Kidney epithelial cell (primary cell): ENCODE results near the gene TULP3. TPM values are rescaled to one million over a fixed set of nuclear protein-coding genes. Genes with fewer than 3 reads are reported as not detected.

ENCODE experiments used
- DNase-seq: peaks from one replicate; pipeline ENCODE4 v3.0.0-alpha.2; 2010; ENCODE audit warnings: low read depth
- H3K27me3 ChIP-seq: 2 replicates; pipeline ENCODE4 v1.6.0; 2011; ENCODE audit warnings: low read length; ENCODE audit not compliant: control insufficient read depth, insufficient read depth
- H3K36me3 ChIP-seq: 2 replicates; pipeline ENCODE4 v1.5.1; 2011; ENCODE audit warnings: low read length; ENCODE audit not compliant: control insufficient read depth, insufficient read depth
- H3K4me3 ChIP-seq: 2 replicates; pipeline ENCODE4 v1.5.1; 2011; ENCODE audit warnings: low read depth, mild to moderate bottlenecking, control low read depth, low read length
- CTCF ChIP-seq: IDR thresholded peaks from 2 replicates; pipeline ENCODE4 v1.5.1; 2011; ENCODE audit warnings: mild to moderate bottlenecking, moderate library complexity, low read length, control low read depth, inconsistent platforms; ENCODE audit not compliant: insufficient read depth, poor library complexity, severe bottlenecking
- total RNA-seq: library from RNA; depleted of rRNA; stranded (reverse); fragments of >200 nt; gene quantifications from 2 replicates; pipeline ENCODE4 v1.2.3, GENCODE V29; 2015

TULP3 gene
- total RNA-seq, 1 donor from 2014 or later: 19.1 TPM

GRCh38 chr12:2892246-2892645 lies 1.6 kb downstream of the TULP3 start:
- Histone ChIP-seq H3K4me3 (no peak overlapping the region), H3K36me3 (no peaks in the 10 kb centered on the region), H3K27me3 (no peaks in the 10 kb centered on the region)
- DNase-seq: no peak
- no peak for TF ChIP-seq CTCF

- no peak overlapping the region for H3K4me3 ChIP-seq
- peak; percentile 56 for DNase-seq
- TF ChIP-seq CTCF: no peak
- no peaks in the 10 kb centered on the region for H3K36me3 ChIP-seq
- H3K27me3 ChIP-seq: no peaks in the 10 kb centered on the region
Measured at GRCh38 chr12:2893007-2893406, 2.3 kb downstream of the TULP3 start.

- DNase-seq: no peak
- H3K36me3 ChIP-seq: no peaks in the 10 kb centered on the region
- no peak for TF ChIP-seq CTCF
- no peak overlapping the region for H3K4me3 ChIP-seq
- H3K27me3 ChIP-seq: no peaks in the 10 kb centered on the region
Measured at GRCh38 chr12:2895051-2895451, 4.4 kb downstream of the TULP3 start.

- Histone ChIP-seq H3K27me3 (no peaks in the 10 kb centered on the region), H3K4me3 (no peak overlapping the region), H3K36me3 (no peaks in the 10 kb centered on the region)
- no peak for DNase-seq
- TF ChIP-seq CTCF: no peak
Measured at GRCh38 chr12:2895511-2895910, 4.8 kb downstream of the TULP3 start.

GRCh38 chr12:2897418-2897817 lies 6.7 kb downstream of the TULP3 start:
- TF ChIP-seq CTCF: no peak
- DNase-seq: no peak
- Histone ChIP-seq H3K27me3 (no peaks in the 10 kb centered on the region), H3K4me3 (no peak overlapping the region), H3K36me3 (no peaks in the 10 kb centered on the region)

GRCh38 chr12:2900642-2901041 lies 10.0 kb downstream of the TULP3 start:
- TF ChIP-seq CTCF: no peak
- no peaks in the 10 kb centered on the region for H3K36me3 ChIP-seq
- DNase-seq: no peak
- no peaks in the 10 kb centered on the region for H3K27me3 ChIP-seq
- no peak overlapping the region for H3K4me3 ChIP-seq
